Heart right ventricle (tissue), 16 donors: ENCODE data around the gene RIMBP2. TPM values are rescaled to one million over a fixed set of nuclear protein-coding genes. Genes with fewer than 3 reads are reported as not detected.

Experiments used
- ATAC-seq, 8 donors: fragments of 200-7000 bp; cut with Tn5 transposase; one replicate each; pipeline ENCODE4 v1.9.1; 2020; ENCODE audit warnings: mild to moderate bottlenecking in 8 of 8, moderate library complexity in 8 of 8, moderate number of reproducible peaks in 1 of 8
- DNase-seq, 2 donors: peaks; one replicate each; pipeline ENCODE4 v3.0.0-alpha.2; 2020
- H3K27ac ChIP-seq, 10 donors: fragments of 200-600 bp; sonication (generic) in 2 of 10; one replicate each; pipeline versions ENCODE4 v1.5.0 to v1.8.0; 2020 to 2022; ENCODE audit warnings: mild to moderate bottlenecking in 3 of 10
- H3K27me3 ChIP-seq, 7 donors: fragments of 200-600 bp; one replicate each; pipeline ENCODE4 v1.8.0; 2021 to 2022; ENCODE audit warnings: mild to moderate bottlenecking in 2 of 7
- H3K36me3 ChIP-seq, 9 donors: fragments of 200-600 bp; sonication (generic) in 1 of 9; one replicate each; pipeline versions ENCODE4 v1.5.0 to v1.8.0; 2020 to 2022; ENCODE audit warnings: mild to moderate bottlenecking in 2 of 9
- H3K4me1 ChIP-seq, 9 donors: fragments of 200-600 bp; sonication (generic) in 1 of 9; one replicate each; pipeline versions ENCODE4 v1.5.0 to v1.8.0; 2020 to 2022; ENCODE audit warnings: mild to moderate bottlenecking in 4 of 9
- H3K4me3 ChIP-seq, 10 donors: fragments of 200-600 bp; sonication (generic) in 2 of 10; one replicate each; pipeline versions ENCODE4 v1.5.0 to v1.8.0; 2020 to 2022; ENCODE audit warnings: mild to moderate bottlenecking in 7 of 10, moderate library complexity in 2 of 10
- H3K9me3 ChIP-seq, 11 donors: fragments of 200-600 bp in 10 of 11; sonication (generic) in 2 of 11; one replicate each; pipeline versions ENCODE4 v1.5.0 to v1.8.0; 2013 to 2022; ENCODE audit warnings: mild to moderate bottlenecking in 2 of 11, control low read depth in 1 of 11, moderate library complexity in 1 of 11
- WGBS, 2 donors: extraction: QIAGEN DNeasy Blood & Tissue Kit; methylation state at CpG; one replicate each; pipeline ENCODE4 v1.1.7; 2013; ENCODE audit warnings: inconsistent platforms in 1 of 2; 5-methylcytosine and 5-hydroxymethylcytosine counted together
- intact Hi-C, 10 donors: fragments of 100-400 bp; cut with DNase I; formaldehyde crosslinking; loops; one replicate each; pipeline versions ENCODE4 v1.11.1 to v1.14.2; 2022
- polyA plus RNA-seq, 2 donors: library from polyadenylated mRNA; stranded (reverse); fragments of 200-250 nt; gene quantifications; one replicate each; pipeline ENCODE4 v1.2.3, GENCODE V29; 2013
- total RNA-seq, 10 donors: library from RNA; stranded (reverse); fragmentation: NEBNext Ultra II Directional in 3 of 10; extraction: Animal tissue kit (Norgen Biotek cat#: 25700) in 3 of 10; gene quantifications; one replicate each; pipeline versions ENCODE4 v1.2.1 to v1.2.4, GENCODE V29; 2021 to 2023
- TF ChIP-seq, protein P1 (sequence below), 9 donors: fragments of 200-600 bp; sonication (generic) in 2 of 9; IDR thresholded peaks; one replicate each; pipeline versions ENCODE4 v1.5.0 to v1.8.0; 2021 to 2022; ENCODE audit warnings: antibody characterized with exemption in 9 of 9, mild to moderate bottlenecking in 5 of 9, moderate library complexity in 1 of 9
- donor health status: Arrhythmogenic right ventricular cardiomyopathy.
- donor health status: ischemic (EF 13 %, LVEDD 7.1; RV severe dilation, severe dysfunction).
- donor health status: healthy with polysubstance abuse.
- donor health status: DM: no; HTN: yes; CAD: no.
- donor health status: DM: no; HTN: no; CAD: no.
- donor health status: ischemic (EF 25% LVEDD 6.9; RV normal size, moderate dysfunction).
- donor health status: ischemic (EF 25% LVEDD 5.7; RV mildly dilated, moderate dysfunction).
- donor health status: healthy.
- donor health status: DM: yes; HTN: yes; CAD: no.
- donor health status: Ischemic cardiomyopathy.
- donor health status: ischemic (EF 35%, LVEDD 5.7; RV mildly dilated, moderate dysfunction).
- donor health status: nonischemic (EF 11% LVEDD 7.7; RV severe dilation, severe dysfunction).
- donor health status: DM: yes; HTN: yes; CAD: no.
- donor health status: PGD.
- donor health status: ischemic (EF 29% LVEDD 5.4; RV normal size, mild dysfunction).
- donor health status: nonischemic (EF 23%, LVEDD 6.1; RV moderate dilation, normal function).

The RIMBP2 gene
- total and polyA plus RNA-seq, 12 donors, result 0.01 to 0.17 (median 0.05) TPM; not detected in 9

DNA sequence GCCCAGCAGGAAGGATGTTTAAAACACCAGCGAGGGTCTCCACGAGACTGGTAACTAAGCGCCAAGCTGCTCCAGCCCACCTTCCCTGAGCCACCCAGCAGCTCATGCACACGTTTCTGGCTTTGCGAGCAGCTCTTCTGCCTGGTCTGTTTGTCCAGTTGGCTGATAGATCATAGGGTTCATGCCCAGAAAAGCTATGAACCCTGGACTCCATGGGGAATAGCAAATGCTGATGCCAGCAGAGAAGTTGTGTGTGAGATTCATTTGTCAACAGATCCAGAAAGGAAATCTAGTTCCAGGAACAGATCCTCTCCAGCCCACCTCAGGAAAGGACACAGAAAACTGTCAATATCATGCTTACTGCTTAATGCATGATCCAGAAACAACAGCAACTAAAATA, 28.2 kb upstream of the RIMBP2 start:
- peaks cover 0 to 4% (median 0%) of the 10 kb centered on the region in 9 donors for H3K4me1 ChIP-seq
- intact Hi-C loops, result loop anchor here in 5 of 10 donors (5.0 to 10.0 kb wide), 2 partner anchors 332 to 699 kb away; no protein-coding TSS in a partner anchor
- no peak for ATAC-seq
- peaks cover 0 to 8% (median 0%) of the 10 kb centered on the region in 11 donors for H3K9me3 ChIP-seq
- TF ChIP-seq, protein P1, sequence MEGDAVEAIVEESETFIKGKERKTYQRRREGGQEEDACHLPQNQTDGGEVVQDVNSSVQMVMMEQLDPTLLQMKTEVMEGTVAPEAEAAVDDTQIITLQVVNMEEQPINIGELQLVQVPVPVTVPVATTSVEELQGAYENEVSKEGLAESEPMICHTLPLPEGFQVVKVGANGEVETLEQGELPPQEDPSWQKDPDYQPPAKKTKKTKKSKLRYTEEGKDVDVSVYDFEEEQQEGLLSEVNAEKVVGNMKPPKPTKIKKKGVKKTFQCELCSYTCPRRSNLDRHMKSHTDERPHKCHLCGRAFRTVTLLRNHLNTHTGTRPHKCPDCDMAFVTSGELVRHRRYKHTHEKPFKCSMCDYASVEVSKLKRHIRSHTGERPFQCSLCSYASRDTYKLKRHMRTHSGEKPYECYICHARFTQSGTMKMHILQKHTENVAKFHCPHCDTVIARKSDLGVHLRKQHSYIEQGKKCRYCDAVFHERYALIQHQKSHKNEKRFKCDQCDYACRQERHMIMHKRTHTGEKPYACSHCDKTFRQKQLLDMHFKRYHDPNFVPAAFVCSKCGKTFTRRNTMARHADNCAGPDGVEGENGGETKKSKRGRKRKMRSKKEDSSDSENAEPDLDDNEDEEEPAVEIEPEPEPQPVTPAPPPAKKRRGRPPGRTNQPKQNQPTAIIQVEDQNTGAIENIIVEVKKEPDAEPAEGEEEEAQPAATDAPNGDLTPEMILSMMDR (IDR thresholded peaks at IDR 0.05), result no peak
- H3K27me3 ChIP-seq, result peaks cover 0 to 51% (median 21%) of the 10 kb centered on the region in 7 donors
- DNase-seq, result no peak
- no peak overlapping the region for H3K27ac ChIP-seq
- H3K36me3 ChIP-seq, result no peaks in the 10 kb centered on the region
- H3K4me3 ChIP-seq, result no peak overlapping the region
- WGBS, 2 donors, result 75 to 77% methylated on average over 5 of the region's 5 CpGs

DNA sequence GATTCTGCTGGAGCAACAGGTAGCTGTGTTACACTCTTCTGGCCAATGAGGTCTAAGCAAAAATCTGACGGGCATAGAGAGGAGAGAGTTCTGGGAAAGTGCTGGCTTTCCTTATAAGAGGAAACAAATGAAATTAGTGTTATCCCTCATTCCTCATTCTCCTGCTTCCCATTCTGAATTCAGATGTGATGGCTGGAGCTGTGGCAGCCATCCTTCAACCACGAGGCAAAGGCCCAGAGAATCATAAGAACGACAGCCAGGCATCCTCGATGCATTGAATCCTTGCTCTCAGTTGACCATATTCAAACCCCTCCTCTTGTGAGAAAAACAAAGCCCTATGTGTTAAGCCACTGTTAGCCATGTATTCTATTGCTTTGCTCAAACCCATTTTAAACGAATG, 27.5 kb upstream of the RIMBP2 start:
- H3K4me3 ChIP-seq, result no peak overlapping the region
- ATAC-seq (no peak), DNase-seq (no peak)
- WGBS, 2 donors, result 89 to 91% methylated on average over 5 of the region's 5 CpGs
- H3K9me3 ChIP-seq, result peaks cover 0 to 15% (median 2%) of the 10 kb centered on the region in 11 donors
- H3K27me3 ChIP-seq, result peaks cover 0 to 51% (median 18%) of the 10 kb centered on the region in 7 donors
- H3K27ac ChIP-seq, result no peak overlapping the region
- H3K4me1 ChIP-seq, result peaks cover 0 to 4% (median 0%) of the 10 kb centered on the region in 9 donors
- TF ChIP-seq, protein P1 (IDR thresholded peaks at IDR 0.05), result no peak
- intact Hi-C loops, result loop anchor here in 5 of 10 donors (5.0 to 10.0 kb wide), 2 partner anchors 331 to 699 kb away; no protein-coding TSS in a partner anchor
- no peaks in the 10 kb centered on the region for H3K36me3 ChIP-seq

- Histone ChIP-seq H3K27ac (no peak overlapping the region), H3K36me3 (no peaks in the 10 kb centered on the region), H3K4me3 (no peak overlapping the region), H3K9me3 (peaks cover 0 to 19% (median 3%) of the 10 kb centered on the region in 11 donors), H3K27me3 (peaks cover 0 to 51% (median 18%) of the 10 kb centered on the region in 7 donors), H3K4me1 (peaks cover 0 to 4% (median 0%) of the 10 kb centered on the region in 9 donors)
- TF ChIP-seq, protein P1 (IDR thresholded peaks at IDR 0.05), result no peak
- DNase-seq, result no peak
- 90 to 91% methylated on average over 2 of the region's 2 CpGs for WGBS, 2 donors
- ATAC-seq, result no peak
- intact Hi-C loops, result loop anchor here in 5 of 10 donors (5.0 to 10.0 kb wide), 2 partner anchors 331 to 698 kb away; no protein-coding TSS in a partner anchor
Measured at GRCh38 chr12:130743176-130743575, 27.1 kb upstream of the RIMBP2 start.

GRCh38 chr12:130742716-130743115, 26.6 kb upstream of the RIMBP2 start:
- no peak overlapping the region for H3K4me3 ChIP-seq
- no peak overlapping the region for H3K27ac ChIP-seq
- TF ChIP-seq, protein P1 (IDR thresholded peaks at IDR 0.05), result no peak
- intact Hi-C loops, result loop anchor here in 5 of 10 donors (5.0 to 10.0 kb wide), 2 partner anchors 330 to 698 kb away; no protein-coding TSS in a partner anchor
- DNase-seq (no peak), ATAC-seq (no peak)
- peaks cover 0 to 20% (median 3%) of the 10 kb centered on the region in 11 donors for H3K9me3 ChIP-seq
- H3K27me3 ChIP-seq, result peaks cover 0 to 52% (median 20%) of the 10 kb centered on the region in 7 donors
- 76 to 85% methylated on average over 1 of the region's 1 CpG for WGBS, 2 donors
- no peaks in the 10 kb centered on the region for H3K36me3 ChIP-seq
- no peaks in the 10 kb centered on the region for H3K4me1 ChIP-seq
